ENCODE data around the gene CCDC92.

DNA sequence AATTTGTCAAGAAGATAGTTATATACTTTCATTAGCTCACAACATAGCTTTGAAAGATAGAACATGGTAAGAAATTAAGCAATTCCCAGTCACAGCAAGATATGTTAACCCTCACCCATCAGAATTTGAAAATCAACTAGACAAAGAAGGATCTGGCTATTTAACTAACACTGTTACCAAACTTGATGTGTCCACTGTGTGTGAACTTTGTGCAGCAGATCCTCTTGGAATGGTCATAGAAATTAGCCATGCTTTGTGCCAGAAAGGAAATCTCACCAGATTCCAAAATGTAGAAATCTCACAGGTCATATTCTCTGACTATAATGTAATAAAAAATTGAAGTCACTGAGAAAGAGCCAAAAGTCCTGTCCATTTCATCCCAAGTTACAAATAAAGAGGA lies 46.5 kb upstream of the CCDC92 start:
- TF ChIP-seq GATA2 (IDR thresholded peaks at IDR 0.05; ENCODE audit: low read depth, low read length) (no peak), GATA3 (IDR thresholded peaks at IDR 0.05; ENCODE audit: low read depth, low read length) (no peak)

Measured in SH-SY5Y (cell line).